MM.1S (cell line): Measurements from ENCODE around the gene SH3D19.
"Not testable (repeated sequence)": the region's sequence is repeated elsewhere in the genome, so short reads cannot be mapped to it uniquely, and the experiment has no call there.

Source experiments
- DNase-seq: peaks from one replicate; pipeline ENCODE4 v3.0.0-alpha.2; 2015
- H2AFZ ChIP-seq: fragments of 300-600 bp; sonication (generic); 2 replicates; pipeline ENCODE4 v1.6.0; 2016; ENCODE audit warnings: antibody characterized with exemption, low read length
- H3F3A ChIP-seq: fragments of 300-600 bp; sonication (generic); 2 replicates; pipeline ENCODE4 v1.6.1; 2016; ENCODE audit warnings: mild to moderate bottlenecking, antibody characterized with exemption, low read length, moderate library complexity, mixed read lengths; ENCODE audit not compliant: insufficient read depth
- H3K27ac ChIP-seq: fragments of 300-600 bp; sonication (generic); 2 replicates; pipeline ENCODE4 v1.5.1; 2016; ENCODE audit warnings: mild to moderate bottlenecking, low read length
- H3K27me3 ChIP-seq: fragments of 300-600 bp; sonication (generic); replicated peaks from 2 replicates; pipeline ENCODE4 v1.6.0; 2016; ENCODE audit warnings: low read length; ENCODE audit not compliant: insufficient read depth
- H3K36me3 ChIP-seq: fragments of 300-600 bp; sonication (generic); replicated peaks from 2 replicates; pipeline ENCODE4 v1.6.1; 2016; ENCODE audit warnings: mild to moderate bottlenecking, low read length, mixed read lengths; ENCODE audit not compliant: insufficient read depth
- H3K4me1 ChIP-seq: fragments of 300-600 bp; sonication (generic); 2 replicates; pipeline ENCODE4 v1.6.1; 2016; ENCODE audit warnings: low read length, mixed read lengths
- H3K4me2 ChIP-seq: fragments of 300-600 bp; sonication (generic); 2 replicates; pipeline ENCODE4 v1.6.0; 2016; ENCODE audit warnings: low read depth, low read length
- H3K4me3 ChIP-seq: fragments of 300-600 bp; sonication (generic); 2 replicates; pipeline ENCODE4 v1.5.1; 2016; ENCODE audit warnings: low read length, mixed read lengths
- H3K79me2 ChIP-seq: fragments of 300-600 bp; sonication (generic); 2 replicates; pipeline ENCODE4 v1.6.1; 2016; ENCODE audit warnings: mixed run types, low read length, mixed read lengths
- H3K9ac ChIP-seq: fragments of 300-600 bp; sonication (generic); 2 replicates; pipeline ENCODE4 v1.6.1; 2016; ENCODE audit warnings: low read length, mixed read lengths
- H3K9me2 ChIP-seq: fragments of 300-600 bp; sonication (generic); replicated peaks from 2 replicates; pipeline ENCODE4 v1.6.1; 2016; ENCODE audit warnings: mild to moderate bottlenecking, low read length, mixed read lengths; ENCODE audit not compliant: insufficient read depth
- H3K9me3 ChIP-seq: fragments of 300-600 bp; sonication (generic); replicated peaks from 2 replicates; pipeline ENCODE4 v1.6.1; 2016; ENCODE audit warnings: mild to moderate bottlenecking, low read length, mixed read lengths; ENCODE audit not compliant: insufficient read depth
- H4K20me1 ChIP-seq: fragments of 300-600 bp; sonication (generic); 2 replicates; pipeline ENCODE4 v1.6.1; 2016; ENCODE audit warnings: mild to moderate bottlenecking, low read length, moderate library complexity, mixed read lengths; ENCODE audit not compliant: insufficient read depth
- EZH2 ChIP-seq: fragments of 300-600 bp; sonication (generic); optimal IDR thresholded peaks from 2 replicates; pipeline ENCODE3; 2017; ENCODE audit warnings: low read depth, mild to moderate bottlenecking, antibody characterized with exemption, low read length, mixed read lengths
- EZH2phosphoT487 ChIP-seq: fragments of 300-600 bp; sonication (generic); IDR thresholded peaks from 2 replicates; pipeline ENCODE4 v1.6.1; 2018; ENCODE audit warnings: antibody characterized with exemption, low read length
- TF ChIP-seq, protein P1 (sequence below): fragments of 300-600 bp; sonication (generic); IDR thresholded peaks from 2 replicates; pipeline ENCODE4 v1.5.1; 2016; ENCODE audit warnings: antibody characterized with exemption, low read length, mixed read lengths

The SH3D19 gene

DNA sequence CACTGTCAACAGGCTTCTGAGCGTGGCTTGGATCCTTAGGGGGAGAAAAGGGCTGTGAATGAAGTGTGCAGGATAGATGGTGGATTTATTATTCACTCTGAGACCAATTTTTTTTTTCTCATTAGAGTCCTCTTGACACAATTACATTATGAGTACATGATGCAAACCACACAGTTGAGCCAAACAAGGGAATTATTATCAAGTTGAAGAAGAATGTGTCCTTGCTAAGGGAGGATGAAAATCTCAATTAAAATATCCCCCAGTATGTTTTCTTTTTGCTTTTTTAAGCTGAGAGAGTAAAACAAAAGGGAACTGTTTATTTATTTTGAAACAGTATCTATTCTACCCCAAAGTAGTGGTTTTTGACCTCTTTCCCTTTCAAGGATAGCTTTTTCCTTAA is 185.6 kb downstream of the SH3D19 start:
- Histone ChIP-seq H3K9me3 (no peaks in the 10 kb centered on the region), H3K9ac (no peak overlapping the region), H3K36me3 (no peaks in the 10 kb centered on the region), H3K9me2 (no peaks in the 10 kb centered on the region), H3K27me3 (no peaks in the 10 kb centered on the region), H2AFZ (no peak overlapping the region), H3K79me2 (no peaks in the 10 kb centered on the region), H3K4me3 (no peak overlapping the region), H3F3A (no peaks in the 10 kb centered on the region), H3K4me1 (no peaks in the 10 kb centered on the region), H4K20me1 (no peaks in the 10 kb centered on the region), H3K4me2 (no peak overlapping the region), H3K27ac (no peak overlapping the region)
- no peak for DNase-seq
- no peak for TF ChIP-seq EZH2
- TF ChIP-seq EZH2phosphoT487, result no peak
- TF ChIP-seq, protein P1, sequence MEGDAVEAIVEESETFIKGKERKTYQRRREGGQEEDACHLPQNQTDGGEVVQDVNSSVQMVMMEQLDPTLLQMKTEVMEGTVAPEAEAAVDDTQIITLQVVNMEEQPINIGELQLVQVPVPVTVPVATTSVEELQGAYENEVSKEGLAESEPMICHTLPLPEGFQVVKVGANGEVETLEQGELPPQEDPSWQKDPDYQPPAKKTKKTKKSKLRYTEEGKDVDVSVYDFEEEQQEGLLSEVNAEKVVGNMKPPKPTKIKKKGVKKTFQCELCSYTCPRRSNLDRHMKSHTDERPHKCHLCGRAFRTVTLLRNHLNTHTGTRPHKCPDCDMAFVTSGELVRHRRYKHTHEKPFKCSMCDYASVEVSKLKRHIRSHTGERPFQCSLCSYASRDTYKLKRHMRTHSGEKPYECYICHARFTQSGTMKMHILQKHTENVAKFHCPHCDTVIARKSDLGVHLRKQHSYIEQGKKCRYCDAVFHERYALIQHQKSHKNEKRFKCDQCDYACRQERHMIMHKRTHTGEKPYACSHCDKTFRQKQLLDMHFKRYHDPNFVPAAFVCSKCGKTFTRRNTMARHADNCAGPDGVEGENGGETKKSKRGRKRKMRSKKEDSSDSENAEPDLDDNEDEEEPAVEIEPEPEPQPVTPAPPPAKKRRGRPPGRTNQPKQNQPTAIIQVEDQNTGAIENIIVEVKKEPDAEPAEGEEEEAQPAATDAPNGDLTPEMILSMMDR, result no peak

DNA sequence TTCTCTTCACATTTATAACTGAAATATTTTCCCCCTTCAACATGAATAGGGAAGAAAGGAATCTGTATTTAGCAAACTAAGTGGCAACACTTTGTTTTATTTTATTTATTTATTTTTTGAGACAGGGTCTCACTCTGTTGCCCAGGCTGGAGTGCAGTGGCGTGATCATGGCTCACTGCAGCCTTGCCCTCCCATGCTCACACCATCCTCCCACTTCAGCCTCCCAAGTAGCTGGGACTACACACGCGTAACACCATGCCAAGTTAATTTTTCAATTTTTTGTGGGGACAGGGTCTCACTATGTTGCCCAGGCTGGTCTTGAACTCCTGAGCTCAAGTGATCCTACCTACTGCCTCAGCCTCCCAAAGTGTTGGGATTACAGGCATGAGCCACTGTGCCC is 189.4 kb downstream of the SH3D19 start:
- not testable (repeated sequence) for H3K4me2 ChIP-seq, H3K4me3 ChIP-seq, H3K4me1 ChIP-seq, H3K9me2 ChIP-seq, H4K20me1 ChIP-seq, H3F3A ChIP-seq, H3K27me3 ChIP-seq, H3K36me3 ChIP-seq, H3K9me3 ChIP-seq, H3K79me2 ChIP-seq, H2AFZ ChIP-seq, DNase-seq, H3K27ac ChIP-seq, H3K9ac ChIP-seq

DNA sequence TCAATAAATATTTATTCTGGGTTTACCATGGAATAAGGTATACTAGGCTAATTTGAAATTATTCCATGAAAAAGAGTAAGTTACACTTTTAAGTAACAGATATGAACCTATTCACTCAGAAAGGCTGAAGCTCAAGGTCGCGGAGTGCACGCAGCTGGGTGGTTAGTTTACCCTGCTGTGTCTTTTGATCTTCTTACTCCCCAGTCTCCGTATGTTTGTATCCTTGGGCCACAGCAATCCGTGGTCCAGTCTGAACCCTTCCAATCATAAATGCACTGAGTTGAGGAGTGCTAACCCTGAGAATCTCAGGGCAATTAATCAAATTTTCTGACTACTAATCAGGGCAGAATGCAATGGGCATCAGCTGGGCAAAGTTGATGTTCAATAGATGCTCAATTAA is 192.1 kb downstream of the SH3D19 start:
- no peak overlapping the region for H3K9ac ChIP-seq
- no peaks in the 10 kb centered on the region for H3K27me3 ChIP-seq
- no peaks in the 10 kb centered on the region for H3K9me3 ChIP-seq
- no peak for TF ChIP-seq EZH2phosphoT487
- TF ChIP-seq EZH2, result no peak
- TF ChIP-seq, protein P1, result no peak
- no peak overlapping the region for H3K4me2 ChIP-seq
- no peaks in the 10 kb centered on the region for H3K79me2 ChIP-seq
- DNase-seq, result no peak
- H2AFZ ChIP-seq, result no peak overlapping the region
- H3K36me3 ChIP-seq, result no peaks in the 10 kb centered on the region
- H3K4me3 ChIP-seq, result no peak overlapping the region
- H3K9me2 ChIP-seq, result no peaks in the 10 kb centered on the region
- no peak overlapping the region for H3K27ac ChIP-seq
- no peaks in the 10 kb centered on the region for H3K4me1 ChIP-seq
- H4K20me1 ChIP-seq, result no peaks in the 10 kb centered on the region
- no peaks in the 10 kb centered on the region for H3F3A ChIP-seq

DNA sequence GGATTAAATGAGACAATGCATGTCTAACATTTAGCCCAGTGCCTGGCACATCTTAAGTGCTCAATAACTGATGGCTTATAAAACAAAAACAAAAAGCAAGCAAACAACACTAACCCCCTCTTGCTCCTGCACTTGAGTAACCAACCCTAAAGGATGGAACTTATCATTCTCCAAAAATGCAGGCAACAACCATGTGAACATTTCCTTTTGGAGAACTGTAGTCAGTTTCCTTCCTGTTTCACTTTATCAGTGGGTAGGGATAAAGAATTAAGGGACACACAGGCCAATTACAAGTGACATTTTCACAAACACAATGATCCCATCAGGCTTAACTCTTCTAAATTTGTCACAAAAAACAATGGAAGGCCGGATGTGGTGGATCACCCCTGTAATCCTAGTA is 195.6 kb downstream of the SH3D19 start:
- H4K20me1 ChIP-seq, result no peaks in the 10 kb centered on the region
- H3K9ac ChIP-seq, result no peak overlapping the region
- no peaks in the 10 kb centered on the region for H3K27me3 ChIP-seq
- H2AFZ ChIP-seq, result no peak overlapping the region
- TF ChIP-seq EZH2, result no peak
- TF ChIP-seq, protein P1, result no peak
- H3K9me3 ChIP-seq, result no peaks in the 10 kb centered on the region
- H3K9me2 ChIP-seq, result no peaks in the 10 kb centered on the region
- no peak for DNase-seq
- no peaks in the 10 kb centered on the region for H3K4me1 ChIP-seq
- H3K27ac ChIP-seq, result no peak overlapping the region
- H3K4me2 ChIP-seq, result no peak overlapping the region
- no peaks in the 10 kb centered on the region for H3K79me2 ChIP-seq
- H3K36me3 ChIP-seq, result no peaks in the 10 kb centered on the region
- no peaks in the 10 kb centered on the region for H3F3A ChIP-seq
- H3K4me3 ChIP-seq, result no peak overlapping the region
